Measurements from ENCODE around the gene SLC9A9.

SLC9A9 gene

GRCh38 chr3:143255739-143256138, 592.5 kb downstream of the SLC9A9 start:
- no peaks in the 10 kb centered on the region for H4K20me1 ChIP-seq

GRCh38 chr3:143252931-143253330, 595.3 kb downstream of the SLC9A9 start:
- Histone ChIP-seq H3K4me2 (no peak overlapping the region), H3K4me1 (no peaks in the 10 kb centered on the region), H3K36me3 (no peaks in the 10 kb centered on the region), H3K9ac (no peak overlapping the region), H3K27me3 (no peaks in the 10 kb centered on the region), H3K27ac (no peak overlapping the region), H3K4me3 (no peak overlapping the region), H3K9me3 (peaks cover 16% of the 10 kb centered on the region; the same call in 1 of the 2 replicates), H4K20me1 (no peaks in the 10 kb centered on the region)
- no peak for TF ChIP-seq Cebpa-rat (IDR thresholded peaks at IDR 0.05)

More at GRCh38 chr3:143255739-143256138, 592.5 kb downstream of the SLC9A9 start:
- no peak overlapping the region for H3K27ac ChIP-seq
- no peaks in the 10 kb centered on the region for H3K4me1 ChIP-seq
- no peaks in the 10 kb centered on the region for H3K36me3 ChIP-seq
- 0 out of 2 replicates have a peak, but pooled peaks cover 1% of the 10 kb centered on the region for H3K9me3 ChIP-seq
- H3K4me2 ChIP-seq, result no peak overlapping the region
- no peaks in the 10 kb centered on the region for H3K27me3 ChIP-seq
- H3K4me3 ChIP-seq, result no peak overlapping the region
- no peak overlapping the region for H3K9ac ChIP-seq
- TF ChIP-seq Cebpa-rat (IDR thresholded peaks at IDR 0.05), result no peak

- H3K4me3 ChIP-seq, result no peak overlapping the region
Observed at GRCh38 chr3:143249014-143249413, 599.3 kb downstream of the SLC9A9 start.

GRCh38 chr3:143247073-143247472, 601.2 kb downstream of the SLC9A9 start:
- no peak overlapping the region for H3K9ac ChIP-seq
- TF ChIP-seq Cebpa-rat (IDR thresholded peaks at IDR 0.05), result no peak
- no peak overlapping the region for H3K4me2 ChIP-seq
- H3K9me3 ChIP-seq, result peaks cover 16% of the 10 kb centered on the region; the same call in 1 of the 2 replicates
- H3K4me1 ChIP-seq, result no peaks in the 10 kb centered on the region
- H4K20me1 ChIP-seq, result no peaks in the 10 kb centered on the region
- no peak overlapping the region for H3K27ac ChIP-seq
- H3K27me3 ChIP-seq, result no peaks in the 10 kb centered on the region
- H3K4me3 ChIP-seq, result no peak overlapping the region
- no peaks in the 10 kb centered on the region for H3K36me3 ChIP-seq

More at GRCh38 chr3:143249014-143249413, 599.3 kb downstream of the SLC9A9 start:
- Histone ChIP-seq H4K20me1 (no peaks in the 10 kb centered on the region), H3K9me3 (peaks cover 16% of the 10 kb centered on the region; the same call in 1 of the 2 replicates), H3K27ac (no peak overlapping the region), H3K4me1 (no peaks in the 10 kb centered on the region), H3K4me2 (no peak overlapping the region), H3K27me3 (no peaks in the 10 kb centered on the region), H3K9ac (no peak overlapping the region), H3K36me3 (no peaks in the 10 kb centered on the region)
- no peak for TF ChIP-seq Cebpa-rat (IDR thresholded peaks at IDR 0.05)

- no peak overlapping the region for H3K9ac ChIP-seq
- no peaks in the 10 kb centered on the region for H4K20me1 ChIP-seq
- no peaks in the 10 kb centered on the region for H3K4me1 ChIP-seq
- no peaks in the 10 kb centered on the region for H3K36me3 ChIP-seq
- H3K4me2 ChIP-seq, result no peak overlapping the region
- no peaks in the 10 kb centered on the region for H3K27me3 ChIP-seq
- no peak for TF ChIP-seq Cebpa-rat (IDR thresholded peaks at IDR 0.05)
- H3K4me3 ChIP-seq, result no peak overlapping the region
- H3K9me3 ChIP-seq, result peaks cover 14% of the 10 kb centered on the region; the same call in 1 of the 2 replicates
- H3K27ac ChIP-seq, result no peak overlapping the region
Observed at GRCh38 chr3:143245692-143246091, 602.6 kb downstream of the SLC9A9 start.

- Histone ChIP-seq H3K4me2 (no peak overlapping the region), H3K4me1 (no peaks in the 10 kb centered on the region), H3K27ac (no peak overlapping the region), H4K20me1 (no peaks in the 10 kb centered on the region), H3K36me3 (no peaks in the 10 kb centered on the region), H3K27me3 (no peaks in the 10 kb centered on the region), H3K9ac (no peak overlapping the region), H3K4me3 (no peak overlapping the region), H3K9me3 (peaks cover 3% of the 10 kb centered on the region; the same call in 1 of the 2 replicates)
- no peak for TF ChIP-seq Cebpa-rat (IDR thresholded peaks at IDR 0.05)
Observed at GRCh38 chr3:143244516-143245063, 603.7 kb downstream of the SLC9A9 start.

GRCh38 chr3:143243686-143244085, 604.6 kb downstream of the SLC9A9 start:
- Histone ChIP-seq H3K9me3 (no peaks in the 10 kb centered on the region), H3K4me2 (no peak overlapping the region), H4K20me1 (no peaks in the 10 kb centered on the region), H3K4me3 (no peak overlapping the region), H3K4me1 (no peaks in the 10 kb centered on the region), H3K9ac (no peak overlapping the region), H3K27me3 (no peaks in the 10 kb centered on the region), H3K36me3 (no peaks in the 10 kb centered on the region), H3K27ac (no peak overlapping the region)
- TF ChIP-seq Cebpa-rat (IDR thresholded peaks at IDR 0.05), result no peak

GRCh38 chr3:143242691-143243090, 605.6 kb downstream of the SLC9A9 start:
- Histone ChIP-seq H3K9me3 (no peaks in the 10 kb centered on the region), H3K4me3 (no peak overlapping the region), H3K9ac (no peak overlapping the region), H3K4me1 (peaks cover 7% of the 10 kb centered on the region), H3K27ac (no peak overlapping the region), H3K36me3 (no peaks in the 10 kb centered on the region), H4K20me1 (no peaks in the 10 kb centered on the region), H3K4me2 (no peak overlapping the region), H3K27me3 (no peaks in the 10 kb centered on the region)
- TF ChIP-seq Cebpa-rat (IDR thresholded peaks at IDR 0.05), result no peak

- Histone ChIP-seq H4K20me1 (no peaks in the 10 kb centered on the region), H3K9me3 (no peaks in the 10 kb centered on the region), H3K4me3 (no peak overlapping the region), H3K9ac (no peak overlapping the region), H3K27me3 (no peaks in the 10 kb centered on the region), H3K4me2 (no peak overlapping the region), H3K36me3 (no peaks in the 10 kb centered on the region), H3K4me1 (peaks cover 13% of the 10 kb centered on the region), H3K27ac (no peak overlapping the region)
- TF ChIP-seq Cebpa-rat (IDR thresholded peaks at IDR 0.05), result no peak
Observed at GRCh38 chr3:143242101-143242500, 606.2 kb downstream of the SLC9A9 start.

GRCh38 chr3:143241481-143241951, 606.8 kb downstream of the SLC9A9 start:
- H4K20me1 ChIP-seq, result no peaks in the 10 kb centered on the region
- no peak overlapping the region for H3K27ac ChIP-seq
- H3K27me3 ChIP-seq, result no peaks in the 10 kb centered on the region
- no peaks in the 10 kb centered on the region for H3K36me3 ChIP-seq
- TF ChIP-seq Cebpa-rat (IDR thresholded peaks at IDR 0.05), result no peak
- H3K4me1 ChIP-seq, result peaks cover 19% of the 10 kb centered on the region
- no peak overlapping the region for H3K4me2 ChIP-seq
- no peak overlapping the region for H3K4me3 ChIP-seq
- no peak overlapping the region for H3K9ac ChIP-seq
- no peaks in the 10 kb centered on the region for H3K9me3 ChIP-seq
